Prostate gland (tissue), 2 donors: Measurements from ENCODE around the gene NACC1.

Source experiments
- CTCF ChIP-seq, 4 experiments: fragments of 200-600 bp in 2 of 4; fragments of 450-650 bp in 2 of 4; sonication (generic) in 2 of 4; IDR thresholded peaks; 1 replicate in 3 of 4; 2 replicates in 1 of 4; pipeline ENCODE4 v1.5.1; 2016 to 2019; ENCODE audit warnings: antibody characterized with exemption in 4 of 4, mild to moderate bottlenecking in 2 of 4, moderate library complexity in 2 of 4
- POLR2A ChIP-seq: fragments of 450-650 bp; IDR thresholded peaks from one replicate; pipeline ENCODE4 v1.6.1; 2016; ENCODE audit warnings: antibody characterized with exemption, mild to moderate bottlenecking
- POLR2AphosphoS5 ChIP-seq: sonication (generic); formaldehyde crosslinking; IDR thresholded peaks from one replicate; pipeline ENCODE4 v1.6.1; 2017; ENCODE audit warnings: antibody characterized with exemption

GRCh38 chr19:13154911-13155471 lies 36.9 kb downstream of the NACC1 start:
- TF ChIP-seq CTCF (IDR thresholded peaks at IDR 0.05): no peak
- peak; percentile 27 for TF ChIP-seq POLR2A
- TF ChIP-seq POLR2AphosphoS5: peak; percentile 79
